Heart left ventricle (tissue), 16 donors: ENCODE data around the gene FAM20C. TPM values are rescaled to one million over a fixed set of nuclear protein-coding genes. Genes with fewer than 3 reads are reported as not detected.

Experiments
- ATAC-seq, 4 donors: fragments of 200-7000 bp; cut with Tn5 transposase; one replicate each; pipeline ENCODE4 v1.9.1; 2020 to 2022; ENCODE audit warnings: moderate library complexity in 4 of 4, mild to moderate bottlenecking in 3 of 4, moderate number of reproducible peaks in 1 of 4
- DNase-seq, 5 donors: peaks; one replicate each; pipeline ENCODE4 v3.0.0-alpha.2; 2020
- H3K27ac ChIP-seq, 12 donors: fragments of 200-600 bp; sonication (generic) in 4 of 12; one replicate each; pipeline versions ENCODE4 v1.5.0 to v1.8.0; 2016 to 2022; ENCODE audit warnings: mild to moderate bottlenecking in 2 of 12
- H3K27me3 ChIP-seq, 9 donors: fragments of 200-600 bp; sonication (generic) in 2 of 9; one replicate each; pipeline versions ENCODE4 v1.5.1 to v1.8.0; 2016 to 2022; ENCODE audit warnings: mild to moderate bottlenecking in 3 of 9
- H3K36me3 ChIP-seq, 9 donors: fragments of 200-600 bp; sonication (generic) in 2 of 9; one replicate each; pipeline versions ENCODE4 v1.5.0 to v1.8.0; 2018 to 2022; ENCODE audit warnings: mild to moderate bottlenecking in 2 of 9
- H3K4me1 ChIP-seq, 12 donors: fragments of 200-600 bp; sonication (generic) in 4 of 12; one replicate each; pipeline versions ENCODE4 v1.5.0 to v1.8.0; 2016 to 2022; ENCODE audit warnings: mild to moderate bottlenecking in 3 of 12
- H3K4me3 ChIP-seq, 12 donors: fragments of 200-600 bp; sonication (generic) in 4 of 12; one replicate each; pipeline versions ENCODE4 v1.5.0 to v1.8.0; 2017 to 2022; ENCODE audit warnings: mild to moderate bottlenecking in 9 of 12, moderate library complexity in 4 of 12
- H3K9me3 ChIP-seq, 12 donors: fragments of 200-600 bp; sonication (generic) in 4 of 12; one replicate each; pipeline versions ENCODE4 v1.5.0 to v1.8.0; 2016 to 2022; ENCODE audit warnings: mild to moderate bottlenecking in 1 of 12
- POLR2A ChIP-seq, 2 donors: fragments of 450-650 bp; IDR thresholded peaks; one replicate each; pipeline ENCODE4 v1.6.1; 2017; ENCODE audit warnings: antibody characterized with exemption in 2 of 2, mild to moderate bottlenecking in 2 of 2, moderate library complexity in 2 of 2
- WGBS, 4 donors: extraction: QIAGEN DNeasy Blood & Tissue Kit in 2 of 4; methylation state at CpG; one replicate each; pipeline versions ENCODE4 v1.1.5 to v1.1.7; 2013 to 2018; 5-methylcytosine and 5-hydroxymethylcytosine counted together
- intact Hi-C, 10 donors: fragments of 100-400 bp; cut with DNase I; formaldehyde crosslinking; loops; one replicate each; pipeline versions ENCODE4 v1.11.1 to v1.14.2; 2022
- polyA plus RNA-seq, 2 donors: library from polyadenylated mRNA; stranded (reverse); fragments of 200-250 nt; gene quantifications; one replicate each; pipeline ENCODE4 v1.2.3, GENCODE V29; 2013
- total RNA-seq, 9 donors: library from RNA; depleted of rRNA in 2 of 9; stranded (reverse); fragments of >200 nt in 2 of 9; fragmentation: NEBNext Ultra II Directional in 3 of 9; extraction: Animal tissue kit (Norgen Biotek cat#: 25700) in 3 of 9; gene quantifications; one replicate each; pipeline versions ENCODE4 v1.1.0 to v1.2.4, GENCODE V29; 2016 to 2023
- TF ChIP-seq, protein P1 (sequence below), 12 donors: fragments of 200-600 bp; sonication (generic) in 4 of 12; IDR thresholded peaks; one replicate each; pipeline versions ENCODE4 v1.5.0 to v1.8.0; 2018 to 2022; ENCODE audit warnings: antibody characterized with exemption in 12 of 12, mild to moderate bottlenecking in 5 of 12
- donor health status: ischemic (EF 13 %, LVEDD 7.1; RV severe dilation, severe dysfunction).
- donor health status: healthy with polysubstance abuse.
- donor health status: DM: no; HTN: yes; CAD: no.
- donor health status: DM: no; HTN: no; CAD: no.
- donor health status: ischemic (EF 25% LVEDD 6.9; RV normal size, moderate dysfunction).
- donor health status: ischemic (EF 25% LVEDD 5.7; RV mildly dilated, moderate dysfunction).
- donor health status: healthy.
- donor health status: DM: yes; HTN: yes; CAD: no.
- donor health status: ischemic (EF 35%, LVEDD 5.7; RV mildly dilated, moderate dysfunction).
- donor health status: nonischemic (EF 11% LVEDD 7.7; RV severe dilation, severe dysfunction).
- donor health status: DM: yes; HTN: yes; CAD: no.
- donor health status: PGD.
- donor health status: ischemic (EF 29% LVEDD 5.4; RV normal size, mild dysfunction).
- donor health status: nonischemic (EF 23%, LVEDD 6.1; RV moderate dilation, normal function).

The FAM20C gene
- total and polyA plus RNA-seq, 11 donors, result 11.1 to 52.0 (median 21.0) TPM

DNA sequence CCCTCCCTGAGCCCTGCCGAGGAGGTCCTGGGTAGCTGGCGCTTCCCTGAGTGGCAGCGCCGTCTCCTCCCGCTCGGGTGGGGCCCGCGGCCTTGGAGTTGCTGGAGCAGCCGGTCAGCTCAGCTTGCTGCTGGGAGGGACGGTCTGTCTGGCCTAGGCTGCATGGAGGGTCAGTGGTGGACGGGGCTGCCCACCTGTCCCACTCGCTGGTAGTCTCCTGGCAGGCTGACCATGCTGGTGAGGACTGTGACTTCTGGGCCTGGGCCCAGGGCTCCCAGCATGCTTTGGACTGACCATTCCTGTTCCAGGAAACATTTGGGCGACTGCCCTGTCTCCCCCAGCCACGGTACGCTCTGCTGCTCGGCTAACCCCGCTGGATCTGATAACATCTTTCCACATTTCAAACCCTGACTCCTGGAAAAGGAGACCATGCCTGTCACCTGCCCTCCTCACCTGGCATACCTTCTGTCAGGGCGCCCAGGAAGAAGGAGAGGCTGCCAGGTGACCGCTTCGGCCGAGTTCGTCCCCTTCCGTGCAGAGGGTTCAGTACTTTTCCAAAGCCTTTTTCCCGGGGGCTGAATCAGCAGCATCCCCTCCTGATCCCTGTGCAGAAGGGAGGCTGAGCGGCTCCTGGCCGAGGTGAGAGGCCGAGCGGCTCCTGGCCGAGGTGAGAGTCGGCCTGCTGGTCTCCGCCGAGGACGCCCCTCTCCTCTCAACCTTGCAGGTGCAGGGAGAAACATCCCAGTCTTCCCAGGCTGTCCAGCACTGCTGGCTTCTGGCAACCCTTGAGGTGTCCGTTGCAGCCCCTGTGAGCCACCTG lies 43.4 kb downstream of the FAM20C start:
- no peaks in the 10 kb centered on the region for H3K36me3 ChIP-seq
- DNase-seq (peak in 3 of 5 donors; percentile 47 to 68 (median 63)), ATAC-seq (peak; percentile 30 to 47 (median 42))
- H3K4me3 ChIP-seq, result no peak overlapping the region
- no peaks in the 10 kb centered on the region for H3K9me3 ChIP-seq
- 66 to 76% (median 73%) methylated on average over 27 to 34 of the region's 34 CpGs for WGBS, 4 donors
- peak overlapping the region in 6 of 12 donors; percentile 49 to 87 (median 83) for H3K27ac ChIP-seq
- no peak for TF ChIP-seq POLR2A (IDR thresholded peaks at IDR 0.05)
- TF ChIP-seq, protein P1, sequence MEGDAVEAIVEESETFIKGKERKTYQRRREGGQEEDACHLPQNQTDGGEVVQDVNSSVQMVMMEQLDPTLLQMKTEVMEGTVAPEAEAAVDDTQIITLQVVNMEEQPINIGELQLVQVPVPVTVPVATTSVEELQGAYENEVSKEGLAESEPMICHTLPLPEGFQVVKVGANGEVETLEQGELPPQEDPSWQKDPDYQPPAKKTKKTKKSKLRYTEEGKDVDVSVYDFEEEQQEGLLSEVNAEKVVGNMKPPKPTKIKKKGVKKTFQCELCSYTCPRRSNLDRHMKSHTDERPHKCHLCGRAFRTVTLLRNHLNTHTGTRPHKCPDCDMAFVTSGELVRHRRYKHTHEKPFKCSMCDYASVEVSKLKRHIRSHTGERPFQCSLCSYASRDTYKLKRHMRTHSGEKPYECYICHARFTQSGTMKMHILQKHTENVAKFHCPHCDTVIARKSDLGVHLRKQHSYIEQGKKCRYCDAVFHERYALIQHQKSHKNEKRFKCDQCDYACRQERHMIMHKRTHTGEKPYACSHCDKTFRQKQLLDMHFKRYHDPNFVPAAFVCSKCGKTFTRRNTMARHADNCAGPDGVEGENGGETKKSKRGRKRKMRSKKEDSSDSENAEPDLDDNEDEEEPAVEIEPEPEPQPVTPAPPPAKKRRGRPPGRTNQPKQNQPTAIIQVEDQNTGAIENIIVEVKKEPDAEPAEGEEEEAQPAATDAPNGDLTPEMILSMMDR (IDR thresholded peaks at IDR 0.05), result no peak
- H3K4me1 ChIP-seq, result peaks cover 0 to 55% (median 40%) of the 10 kb centered on the region in 12 donors
- intact Hi-C loops, result no loop called here
- H3K27me3 ChIP-seq, result no peaks in the 10 kb centered on the region

DNA sequence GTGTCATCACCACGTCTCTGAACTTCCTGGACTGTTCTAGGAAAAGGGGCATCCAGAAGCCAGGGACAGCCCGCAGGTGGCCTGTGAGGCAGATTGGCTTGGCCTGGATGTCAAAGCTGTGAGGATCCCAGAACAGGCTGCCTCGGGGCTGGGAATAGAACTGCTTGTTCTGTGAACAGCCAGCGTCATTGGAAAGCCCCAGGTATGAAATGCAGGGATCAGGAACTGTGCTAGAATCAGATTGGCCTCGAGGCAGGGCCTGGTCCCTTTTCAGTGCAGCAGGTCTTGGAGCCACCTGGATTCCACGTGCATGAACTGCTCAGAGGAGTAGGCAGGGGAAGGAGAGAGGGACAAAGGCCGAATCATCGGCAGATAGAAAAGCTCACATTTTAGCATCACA lies 44.6 kb downstream of the FAM20C start:
- Histone ChIP-seq H3K9me3 (no peaks in the 10 kb centered on the region), H3K4me3 (no peak overlapping the region), H3K27me3 (no peaks in the 10 kb centered on the region), H3K36me3 (no peaks in the 10 kb centered on the region), H3K4me1 (peaks cover 0 to 52% (median 35%) of the 10 kb centered on the region in 12 donors), H3K27ac (no peak overlapping the region)
- DNase-seq (no peak), ATAC-seq (no peak)
- intact Hi-C loops, result no loop called here
- WGBS, 4 donors, result 89 to 96% (median 90%) methylated on average over 8 of the region's 8 CpGs
- TF ChIP-seq POLR2A (IDR thresholded peaks at IDR 0.05), result no peak
- TF ChIP-seq, protein P1 (IDR thresholded peaks at IDR 0.05), result no peak

DNA sequence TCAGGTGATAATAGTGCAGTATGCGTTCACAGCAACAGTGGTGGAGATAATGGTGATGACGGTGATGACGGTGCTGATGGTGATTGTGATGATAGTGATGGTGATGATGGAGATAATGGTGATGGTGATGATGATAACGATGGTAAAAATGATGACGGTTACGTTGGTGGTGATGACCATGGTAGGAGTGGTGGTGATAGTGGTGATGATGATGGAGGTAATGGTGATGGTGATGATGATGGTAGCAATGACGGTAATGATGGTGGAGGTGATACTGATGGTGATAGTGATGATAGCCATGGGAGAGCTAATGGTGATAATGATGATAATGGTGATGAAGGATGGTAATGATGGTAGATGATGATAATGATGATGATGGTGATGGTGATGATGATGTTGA lies 45.0 kb downstream of the FAM20C start:
- H3K27ac ChIP-seq, result no peak overlapping the region
- WGBS, 4 donors, result 84 to 90% (median 87%) methylated on average over 7 of the region's 7 CpGs
- H3K27me3 ChIP-seq, result no peaks in the 10 kb centered on the region
- DNase-seq (no peak), ATAC-seq (no peak)
- TF ChIP-seq, protein P1 (IDR thresholded peaks at IDR 0.05), result no peak
- TF ChIP-seq POLR2A (IDR thresholded peaks at IDR 0.05), result no peak
- H3K4me1 ChIP-seq, result peaks cover 0 to 50% (median 31%) of the 10 kb centered on the region in 12 donors
- H3K9me3 ChIP-seq, result no peaks in the 10 kb centered on the region
- intact Hi-C loops, result no loop called here
- no peak overlapping the region for H3K4me3 ChIP-seq
- no peaks in the 10 kb centered on the region for H3K36me3 ChIP-seq

DNA sequence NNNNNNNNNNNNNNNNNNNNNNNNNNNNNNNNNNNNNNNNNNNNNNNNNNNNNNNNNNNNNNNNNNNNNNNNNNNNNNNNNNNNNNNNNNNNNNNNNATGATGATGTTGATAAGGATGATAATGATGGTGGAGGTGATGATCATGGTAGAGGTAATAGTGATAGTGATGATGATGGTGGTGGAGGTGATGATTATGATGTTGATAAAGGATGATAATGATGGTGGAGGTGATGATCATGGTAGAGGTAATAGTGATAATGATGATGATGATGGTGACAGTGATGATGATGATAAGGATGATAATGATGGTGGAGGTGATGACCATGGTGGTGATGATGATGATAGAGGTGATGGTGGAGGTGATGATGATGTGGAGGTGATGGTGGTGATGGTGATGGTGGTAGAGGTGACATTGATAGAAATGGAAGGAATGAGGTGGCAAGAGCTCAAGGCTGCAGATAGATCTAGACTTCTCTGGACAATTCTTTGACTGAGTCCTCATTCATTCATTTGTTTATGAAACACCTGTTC lies 47.8 kb downstream of the FAM20C start:
- H3K9me3 ChIP-seq, result no peaks in the 10 kb centered on the region
- ATAC-seq (peak in 2 of 4 donors; percentile 15 to 59), DNase-seq (no peak)
- intact Hi-C loops, result no loop called here
- TF ChIP-seq POLR2A (IDR thresholded peaks at IDR 0.05), result no peak
- peaks cover 0 to 23% (median 10%) of the 10 kb centered on the region in 12 donors for H3K4me1 ChIP-seq
- no peak overlapping the region for H3K27ac ChIP-seq
- H3K36me3 ChIP-seq, result peaks cover 0 to 3% (median 0%) of the 10 kb centered on the region in 9 donors
- no peak overlapping the region for H3K4me3 ChIP-seq
- H3K27me3 ChIP-seq, result no peaks in the 10 kb centered on the region
